ENCODE data around the gene KDM5C. TPM values are rescaled to one million over a fixed set of nuclear protein-coding genes. Genes with fewer than 3 reads are reported as not detected.

Gene KDM5C
- total and polyA plus RNA-seq, 9 of the 15 experiments (the other 6 are each of a cell fraction or from before 2014, with no cell fraction given): 0.62 to 136 (median 52.4) TPM

GRCh38 chrX:53163436-53163835 is 61.6 kb downstream of the KDM5C start:
- H3K27me3 ChIP-seq (ENCODE audit: control insufficient read depth in 2 of 2, insufficient read depth in 2 of 2, low read length in 2 of 2): no peaks in the 10 kb centered on the region; a peak in 1 of 5 replicates
- TF ChIP-seq TCF15 (CRISPR knock-in tag; IDR thresholded peaks at IDR 0.05) (no peak), DNMT1 (IDR thresholded peaks at IDR 0.05) (no peak), NFYB (IDR thresholded peaks at IDR 0.05; ENCODE audit: extremely low read depth, insufficient read length) (no peak), XRCC4 (IDR thresholded peaks at IDR 0.05; ENCODE audit: extremely low read depth, insufficient read depth, insufficient read length) (no peak), VEZF1 (CRISPR knock-in tag; IDR thresholded peaks at IDR 0.05) (no peak), FOSL1 (tag; conservative IDR thresholded peaks at IDR 0.05) (no peak), SAP30 (IDR thresholded peaks at IDR 0.05; ENCODE audit: borderline replicate concordance, insufficient read depth, low read depth, low read length, poor library complexity, severe bottlenecking) (no peak), SUPT5H (IDR thresholded peaks at IDR 0.05) (no peak), ZSCAN32 (CRISPR knock-in tag; IDR thresholded peaks at IDR 0.05) (no peak), FOXM1 (IDR thresholded peaks at IDR 0.05; ENCODE audit: low read depth) (no peak), FOXM1 (CRISPR knock-in tag; IDR thresholded peaks at IDR 0.05; ENCODE audit: low read depth) (no peak), ZNF41 (CRISPR knock-in tag; conservative IDR thresholded peaks at IDR 0.05) (no peak), SMAD3 (CRISPR knock-in tag; conservative IDR thresholded peaks at IDR 0.05) (no peak), ELK3 (CRISPR knock-in tag; IDR thresholded peaks at IDR 0.05) (no peak), FOXK2 (conservative IDR thresholded peaks at IDR 0.05 in 1 of 2, IDR thresholded peaks at IDR 0.05 in 1 of 2; ENCODE audit: low read depth in 2 of 2) (no peak), MBD1 (CRISPR knock-in tag; IDR thresholded peaks at IDR 0.05) (no peak), ZNF655 (CRISPR knock-in tag; IDR thresholded peaks at IDR 0.05) (no peak)

More at GRCh38 chrX:53163436-53163835, 61.6 kb downstream of the KDM5C start:
- Histone ChIP-seq H3K4me3 (no peak overlapping the region), H3K36me3 (ENCODE audit: control insufficient read depth, insufficient read depth, low read length) (no peaks in the 10 kb centered on the region), H3K27ac (ENCODE audit: extremely low read depth, low read depth, low read length) (no peak overlapping the region), H4K20me1 (replicated peaks; ENCODE audit: control insufficient read depth, insufficient read depth, low read length) (no peaks in the 10 kb centered on the region), H3K9ac (ENCODE audit: insufficient read depth in 1 of 2, low read depth in 2 of 2, low read length in 2 of 2) (no peak overlapping the region), H3K79me2 (ENCODE audit: control insufficient read depth, insufficient read depth, low read length) (no peaks in the 10 kb centered on the region), H3K4me2 (ENCODE audit: insufficient read depth, low read length) (no peak overlapping the region), H3K9me1 (ENCODE audit: control insufficient read depth, insufficient read depth, low read length) (no peaks in the 10 kb centered on the region), H2AFZ (ENCODE audit: low read depth, low read length) (no peak overlapping the region), H3K9me3 (replicated peaks; ENCODE audit: control insufficient read depth, insufficient read depth, low read depth, low read length) (no peaks in the 10 kb centered on the region), H3K4me1 (replicated peaks in 1 of 2; ENCODE audit: control insufficient read depth in 2 of 2, insufficient read depth in 2 of 2, low read length in 2 of 2) (no peaks in the 10 kb centered on the region)
- no TSS peak for BruUV-seq (replicated peaks)
- in situ Hi-C loops (cut with MboI) (no loop called here), intact Hi-C loops (cut with micrococcal nuclease) (no loop called here)
- WGBS (ENCODE audit: insufficient coverage, low coverage, missing lambda C conversion rate): 39% methylated on average over 7 of the region's 7 CpGs
- FAIRE-seq (no peak), ATAC-seq (no peak), DNase-seq (ENCODE audit: extremely low read depth in 1 of 4, low spot score in 3 of 4) (no peak)
- ChIA-PET CTCF (ENCODE audit: low intra/inter-chr PET ratio) (interaction anchor here (0.6 kb wide), 1 partner anchor 146 kb away, joined by 3 read pairs; no protein-coding TSS in a partner anchor), POLR2A (no interaction called here)
